K562 (cell line): ENCODE data around the gene C4BPB. TPM values are rescaled to one million over a fixed set of nuclear protein-coding genes. Genes with fewer than 3 reads are reported as not detected.

Experiments used
- ATAC-seq: fragments of 200-7000 bp; cut with Tn5 transposase; 3 replicates; pipeline ENCODE4 v1.9.1; 2020; ENCODE audit warnings: moderate library complexity
- BruUV-seq: library from RNA; stranded (reverse); fragments of 400-500 nt; replicated peaks from 2 replicates; lab custom pipeline; 2021; lab: Mats Ljungman, UMichigan
- CTCF ChIA-PET: fragments of 300-600 bp; formaldehyde crosslinking; extraction: SDS; loops from one replicate; lab custom pipeline; 2021; ENCODE audit warnings: low intra/inter-chr PET ratio; lab: Yijun Ruan, JAX
- POLR2A ChIA-PET: fragments of 300-600, 350-650 bp; sonication (Branson Sonifier 250); formaldehyde crosslinking; extraction: SDS; loops from one replicate; lab custom pipeline; 2021; ENCODE audit warnings: antibody characterized with exemption, inconsistent platforms; lab: Yijun Ruan, JAX
- DNase-seq, 4 experiments: peaks; one replicate each; pipeline versions ENCODE4 v3.0.0 to v3.0.0-alpha.2; 2011 to 2018; ENCODE audit warnings: low spot score in 3 of 4, mixed read lengths in 3 of 4; ENCODE audit errors: extremely low read depth in 1 of 4
- FAIRE-seq: peaks from 2 replicates; lab custom pipeline; 2011; peaks lifted over from hg19 to GRCh38; lab: Jason Lieb, UNC
- H2AFZ ChIP-seq: 2 replicates; pipeline ENCODE4 v1.6.0; 2011; ENCODE audit warnings: low read depth, low read length, control low read depth, inconsistent platforms
- H3K27ac ChIP-seq: fragments of 200-600 bp; 3 replicates; pipeline ENCODE4 v1.8.0; 2011; ENCODE audit warnings: low read depth, mild to moderate bottlenecking, control low read depth, inconsistent platforms, low read length, moderate library complexity, mixed read lengths; ENCODE audit errors: extremely low read depth
- H3K27me3 ChIP-seq, 2 experiments: fragments of 300-600 bp in 1 of 2; 2 replicates in 1 of 2; 3 replicates in 1 of 2; pipeline versions ENCODE4 v1.6.0 to v1.8.0; 2011; ENCODE audit warnings: inconsistent platforms in 2 of 2, low read length in 2 of 2, mild to moderate bottlenecking in 1 of 2, mixed read lengths in 1 of 2, moderate library complexity in 1 of 2; ENCODE audit not compliant: control insufficient read depth in 2 of 2, insufficient read depth in 2 of 2
- H3K36me3 ChIP-seq: fragments of 300-600 bp; 3 replicates; pipeline ENCODE4 v1.8.0; 2011; ENCODE audit warnings: mild to moderate bottlenecking, low read length, inconsistent platforms; ENCODE audit not compliant: control insufficient read depth, insufficient read depth
- H3K4me1 ChIP-seq, 2 experiments: fragments of 200-600 bp in 1 of 2; replicated peaks in 1 of 2; 2 replicates in 1 of 2; 3 replicates in 1 of 2; pipeline versions ENCODE4 v1.5.1 to v1.8.0; 2011; ENCODE audit warnings: inconsistent platforms in 2 of 2, low read length in 2 of 2, mild to moderate bottlenecking in 1 of 2, mixed read lengths in 1 of 2, moderate library complexity in 1 of 2; ENCODE audit not compliant: control insufficient read depth in 2 of 2, insufficient read depth in 2 of 2
- H3K4me2 ChIP-seq: 2 replicates; pipeline ENCODE4 v1.6.1; 2011; ENCODE audit warnings: low read length, control low read depth, inconsistent platforms, mixed read lengths; ENCODE audit not compliant: insufficient read depth
- H3K4me3 ChIP-seq: fragments of 200-600 bp; sonication (generic), shearing (Covaris generic); 2 replicates; pipeline ENCODE4 v1.5.1; 2016; ENCODE audit warnings: control low read depth, inconsistent platforms
- H3K79me2 ChIP-seq: fragments of 200-600 bp; 3 replicates; pipeline ENCODE4 v1.8.0; 2011; ENCODE audit warnings: low read length, inconsistent platforms; ENCODE audit not compliant: control insufficient read depth, insufficient read depth
- H3K9ac ChIP-seq, 2 experiments: 2 replicates each; pipeline versions ENCODE4 v1.6.0 to v1.6.1; 2011; ENCODE audit warnings: low read depth in 2 of 2, low read length in 2 of 2, control low read depth in 1 of 2, inconsistent platforms in 1 of 2, mild to moderate bottlenecking in 1 of 2, mixed read lengths in 1 of 2; ENCODE audit not compliant: insufficient read depth in 1 of 2
- H3K9me1 ChIP-seq: one replicate; pipeline ENCODE4 v1.6.0; 2011; ENCODE audit warnings: inconsistent platforms, mild to moderate bottlenecking, low read length, moderate library complexity; ENCODE audit not compliant: control insufficient read depth, insufficient read depth
- H3K9me3 ChIP-seq: replicated peaks from 2 replicates; pipeline ENCODE4 v1.5.1; 2011; ENCODE audit warnings: low read depth, low read length, inconsistent platforms; ENCODE audit not compliant: control insufficient read depth, insufficient read depth
- H4K20me1 ChIP-seq: replicated peaks from 2 replicates; pipeline ENCODE4 v1.6.1; 2011; ENCODE audit warnings: low read length, inconsistent platforms, mixed read lengths; ENCODE audit not compliant: control insufficient read depth, insufficient read depth
- REST ChIP-seq, 2 experiments: fragments of 450-650 bp; formaldehyde crosslinking in 1 of 2; IDR thresholded peaks; 2 replicates each; pipeline versions ENCODE4 v1.4.0 to v1.6.1; 2014 to 2020; ENCODE audit warnings: mild to moderate bottlenecking in 2 of 2, borderline replicate concordance in 1 of 2, low read depth in 1 of 2
- ZNF512 ChIP-seq: IDR thresholded peaks from 2 replicates; pipeline ENCODE4 v1.6.1; 2016; ENCODE audit warnings: missing genetic modification characterization, missing compliant biosample characterization
- WGBS: fragments of 100-300 bp; shearing (Covaris generic); methylation state at CpG from one replicate; pipeline ENCODE4 v1.1.6; 2016; ENCODE audit warnings: low coverage, mixed read lengths; ENCODE audit not compliant: insufficient coverage; ENCODE audit errors: missing lambda C conversion rate; 5-methylcytosine and 5-hydroxymethylcytosine counted together
- in situ Hi-C: fragments of 300-500 bp; cut with MboI; formaldehyde crosslinking; loops from 4 replicates; pipeline ENCODE4 v1.15.0; 2018; ENCODE audit warnings: inconsistent platforms, mixed read lengths
- intact Hi-C: fragments of 100-400 bp; cut with micrococcal nuclease; formaldehyde crosslinking; loops from 2 replicates; pipeline ENCODE4 v1.14.2; 2022
- polyA plus RNA-seq, 8 experiments: library from polyadenylated mRNA; depleted of rRNA in 4 of 8; stranded (reverse) in 5 of 8; unstranded in 3 of 8; fragments of >200 nt; fragmentation: Nextera tagmentation in 2 of 8; fragmentation: Illumina TruSeq in 1 of 8; extraction: Ambion mirVana in 2 of 8; extraction: Trizol in 1 of 8; gene quantifications; 2 replicates each; pipeline versions ENCODE4 v1.2.1 to v1.2.3, GENCODE V29; 2011 to 2014; ENCODE audit warnings: inconsistent platforms in 1 of 8, missing spikeins in 1 of 8
- total RNA-seq, 7 experiments: library from RNA; depleted of rRNA in 6 of 7; stranded (reverse); fragments of >200 nt in 6 of 7; fragmentation: Illumina TruSeq in 2 of 7; extraction: Trizol in 2 of 7; gene quantifications; 2 replicates each; pipeline versions ENCODE4 v1.2.1 to v1.2.3, GENCODE V29; 2011 to 2021; ENCODE audit warnings: low replicate concordance in 1 of 7

C4BPB gene
- total and polyA plus RNA-seq, 9 of the 15 experiments (the other 6 are each of a cell fraction or from before 2014, with no cell fraction given), result not detected

GRCh38 chr1:207073906-207074820 lies 14.5 kb upstream of the C4BPB start:
- no peak overlapping the region for H2AFZ ChIP-seq
- H3K9ac ChIP-seq, result no peak overlapping the region
- H3K4me2 ChIP-seq, result no peak overlapping the region
- H3K4me1 ChIP-seq, result peaks cover 0 to 6% of the 10 kb centered on the region in 2 experiments; a peak in 2 of 5 replicates
- H3K79me2 ChIP-seq, result no peaks in the 10 kb centered on the region
- H4K20me1 ChIP-seq, result no peaks in the 10 kb centered on the region
- no peak overlapping the region for H3K4me3 ChIP-seq
- intact Hi-C loops (loop anchor here (10.0 kb wide), 2 partner anchors 259 to 599 kb away; partner anchors contain the start of gene IKBKE), in situ Hi-C loops (loop anchor here (10.0 kb wide), 1 partner anchor 139 kb away; no protein-coding TSS in a partner anchor)
- 65% methylated on average over 4 of the region's 4 CpGs for WGBS
- FAIRE-seq, result no peak
- ATAC-seq, result no peak
- no peak overlapping the region for H3K27ac ChIP-seq
- no peak for DNase-seq
- CTCF ChIA-PET, result no interaction called here
- peaks cover 39% of the 10 kb centered on the region; the same call in 2 of the 3 replicates for H3K36me3 ChIP-seq
- TF ChIP-seq ZNF512 (tag) (no peak), REST (IDR thresholded peaks at IDR 0.05; ENCODE audit: borderline replicate concordance) (peak; percentile 67), REST (CRISPR knock-in tag; IDR thresholded peaks at IDR 0.05; ENCODE audit: low read depth) (no peak)
- TF ChIP-seq, all 486 proteins: peak for 1
- no TSS peak for BruUV-seq
- Histone ChIP-seq H3K9me3 (no peaks in the 10 kb centered on the region), H3K27me3 (no peaks in the 10 kb centered on the region), H3K9me1 (no peaks in the 10 kb centered on the region)
- POLR2A ChIA-PET, result interaction anchor here (0.6 to 1.0 kb wide), 3 partner anchors 10 to 1981 kb away, joined by 3 read pairs; no protein-coding TSS in a partner anchor
